GM21447 (cell line): ENCODE measurements around the gene PRICKLE1.

Experiments used
- ATAC-seq: cut with Tn5 transposase; IDR thresholded peaks from one replicate; pipeline ENCODE4 v1.9.1; 2021; ENCODE audit not compliant: unreplicated experiment

PRICKLE1 gene

GRCh38 chr12:42589465-42590329 is at the start of gene PRICKLE1:
Gene PRICKLE1 (minus strand): TSS chr12:42589746. CDS start chr12:42472516, 117,230 bp downstream.
- ATAC-seq, result peak; percentile 60

GRCh38 chr12:42638697-42639096 is 49.2 kb upstream of the PRICKLE1 start:
- no peak for ATAC-seq

GRCh38 chr12:42638011-42638410 is 48.5 kb upstream of the PRICKLE1 start:
- no peak for ATAC-seq

- no peak for ATAC-seq
Observed at GRCh38 chr12:42636993-42637392, 47.4 kb upstream of the PRICKLE1 start.

GRCh38 chr12:42633594-42633993 is 44.0 kb upstream of the PRICKLE1 start:
- ATAC-seq, result no peak

GRCh38 chr12:42631513-42631912 is 42.0 kb upstream of the PRICKLE1 start:
- ATAC-seq, result no peak

GRCh38 chr12:42630314-42630713 is 40.8 kb upstream of the PRICKLE1 start:
- ATAC-seq, result no peak

- no peak for ATAC-seq
Observed at GRCh38 chr12:42627151-42627550, 37.6 kb upstream of the PRICKLE1 start.

GRCh38 chr12:42625611-42626010 is 36.1 kb upstream of the PRICKLE1 start:
- no peak for ATAC-seq

GRCh38 chr12:42617622-42618021 is 28.1 kb upstream of the PRICKLE1 start:
- ATAC-seq, result no peak

- no peak for ATAC-seq
Observed at GRCh38 chr12:42615006-42615405, 25.5 kb upstream of the PRICKLE1 start.

GRCh38 chr12:42612231-42612613 is 22.7 kb upstream of the PRICKLE1 start:
- no peak for ATAC-seq

- no peak for ATAC-seq
Observed at GRCh38 chr12:42611571-42612230, 22.2 kb upstream of the PRICKLE1 start.

- no peak for ATAC-seq
Observed at GRCh38 chr12:42609605-42610004, 20.1 kb upstream of the PRICKLE1 start.

- ATAC-seq, result no peak
Observed at GRCh38 chr12:42608196-42608825, 18.8 kb upstream of the PRICKLE1 start.

- ATAC-seq, result no peak
Observed at GRCh38 chr12:42607584-42608058, 18.1 kb upstream of the PRICKLE1 start.

GRCh38 chr12:42606471-42606870 is 16.9 kb upstream of the PRICKLE1 start:
- ATAC-seq, result no peak

GRCh38 chr12:42605685-42606084 is 16.1 kb upstream of the PRICKLE1 start:
- ATAC-seq, result no peak

GRCh38 chr12:42603246-42603990 is 13.9 kb upstream of the PRICKLE1 start:
- ATAC-seq, result no peak

GRCh38 chr12:42593874-42594273 is 4.3 kb upstream of the PRICKLE1 start:
- no peak for ATAC-seq

- no peak for ATAC-seq
Observed at GRCh38 chr12:42590330-42590934, 886 bp upstream of the PRICKLE1 start.
